Caco-2 (cell line): ENCODE measurements around the gene POU2F2. TPM values are rescaled to one million over a fixed set of nuclear protein-coding genes. Genes with fewer than 3 reads are reported as not detected.
A peak's percentile ranks its signal among the peaks of the same experiment; 100 is the strongest.

Experiments used
- BruUV-seq: library from RNA; stranded (reverse); fragments of 400-500 nt; replicated peaks from 2 replicates; lab custom pipeline; 2021; lab: Mats Ljungman, UMichigan
- CTCF ChIA-PET: fragments of 300-600 bp; sonication (Branson Sonifier 250); formaldehyde crosslinking; loops from one replicate; lab custom pipeline; 2022; ENCODE audit warnings: antibody characterized with exemption; lab: Charles Lee
- POLR2A ChIA-PET: fragments of 300-600 bp; sonication (Branson Sonifier 250); formaldehyde crosslinking; loops from one replicate; lab custom pipeline; 2022; ENCODE audit warnings: antibody characterized with exemption; lab: Charles Lee
- DNase-seq, 2 experiments: peaks; one replicate each; pipeline versions ENCODE4 v3.0.0 to v3.0.0-alpha.2; 2020 to 2022
- H3K27me3 ChIP-seq: replicated peaks from 2 replicates; pipeline ENCODE4 v1.6.0; 2011; ENCODE audit warnings: low read length; ENCODE audit not compliant: control insufficient read depth, insufficient read depth
- H3K36me3 ChIP-seq: 2 replicates; pipeline ENCODE4 v1.5.1; 2011; ENCODE audit warnings: low read length; ENCODE audit not compliant: control insufficient read depth, insufficient read depth
- H3K4me1 ChIP-seq: fragments of 250-450 bp; sonication (Bioruptor Pico); 2 replicates; pipeline ENCODE4 v1.5.1; 2020; ENCODE audit warnings: mild to moderate bottlenecking
- H3K4me3 ChIP-seq: 2 replicates; pipeline ENCODE4 v1.5.1; 2011; ENCODE audit warnings: low read depth, mild to moderate bottlenecking, control low read depth, low read length
- H3K9me3 ChIP-seq: fragments of 250-450 bp; sonication (Bioruptor Pico); 2 replicates; pipeline ENCODE4 v1.5.1; 2020; ENCODE audit warnings: mild to moderate bottlenecking, moderate library complexity
- H3K27ac Mint-ChIP-seq: one replicate; pipeline ENCODE4 v1.8.0; 2022; ENCODE audit warnings: mixed read lengths; ENCODE audit not compliant: unreplicated experiment
- H3K27me3 Mint-ChIP-seq: one replicate; pipeline ENCODE4 v1.8.0; 2022; ENCODE audit warnings: mixed read lengths; ENCODE audit not compliant: insufficient read depth, unreplicated experiment
- H3K36me3 Mint-ChIP-seq: one replicate; pipeline ENCODE4 v1.8.0; 2022; ENCODE audit warnings: mild to moderate bottlenecking, mixed read lengths; ENCODE audit not compliant: insufficient read depth, unreplicated experiment
- H3K4me1 Mint-ChIP-seq: one replicate; pipeline ENCODE4 v1.8.0; 2022; ENCODE audit warnings: low read depth, mixed read lengths; ENCODE audit not compliant: unreplicated experiment
- H3K4me3 Mint-ChIP-seq: one replicate; pipeline ENCODE4 v1.8.0; 2022; ENCODE audit warnings: mild to moderate bottlenecking, moderate library complexity, mixed read lengths; ENCODE audit not compliant: unreplicated experiment
- H3K9me3 Mint-ChIP-seq: one replicate; pipeline ENCODE4 v1.8.0; 2022; ENCODE audit warnings: mixed read lengths; ENCODE audit not compliant: unreplicated experiment
- intact Hi-C: fragments of 100-400 bp; cut with micrococcal nuclease; formaldehyde crosslinking; loops from one replicate; pipeline ENCODE4 v1.10.0; 2022; ENCODE audit not compliant: unreplicated experiment
- total RNA-seq: library from RNA; stranded (reverse); gene quantifications from 2 replicates; pipeline ENCODE4 v1.2.3, GENCODE V29; 2022
- TF ChIP-seq, protein P1 (sequence below), 2 experiments: fragments of 200-600 bp in 1 of 2; IDR thresholded peaks; 1 replicate in 1 of 2; 2 replicates in 1 of 2; pipeline versions ENCODE4 v1.5.1 to v1.8.0; 2011 to 2022; ENCODE audit warnings: antibody characterized with exemption in 1 of 2, control low read depth in 1 of 2, inconsistent platforms in 1 of 2, low read depth in 1 of 2, low read length in 1 of 2, mild to moderate bottlenecking in 1 of 2, moderate library complexity in 1 of 2; ENCODE audit not compliant: insufficient read depth in 1 of 2, severe bottlenecking in 1 of 2, unreplicated experiment in 1 of 2

Gene POU2F2
- total RNA-seq, 1 experiment from 2014 or later = 1.5 TPM

DNA sequence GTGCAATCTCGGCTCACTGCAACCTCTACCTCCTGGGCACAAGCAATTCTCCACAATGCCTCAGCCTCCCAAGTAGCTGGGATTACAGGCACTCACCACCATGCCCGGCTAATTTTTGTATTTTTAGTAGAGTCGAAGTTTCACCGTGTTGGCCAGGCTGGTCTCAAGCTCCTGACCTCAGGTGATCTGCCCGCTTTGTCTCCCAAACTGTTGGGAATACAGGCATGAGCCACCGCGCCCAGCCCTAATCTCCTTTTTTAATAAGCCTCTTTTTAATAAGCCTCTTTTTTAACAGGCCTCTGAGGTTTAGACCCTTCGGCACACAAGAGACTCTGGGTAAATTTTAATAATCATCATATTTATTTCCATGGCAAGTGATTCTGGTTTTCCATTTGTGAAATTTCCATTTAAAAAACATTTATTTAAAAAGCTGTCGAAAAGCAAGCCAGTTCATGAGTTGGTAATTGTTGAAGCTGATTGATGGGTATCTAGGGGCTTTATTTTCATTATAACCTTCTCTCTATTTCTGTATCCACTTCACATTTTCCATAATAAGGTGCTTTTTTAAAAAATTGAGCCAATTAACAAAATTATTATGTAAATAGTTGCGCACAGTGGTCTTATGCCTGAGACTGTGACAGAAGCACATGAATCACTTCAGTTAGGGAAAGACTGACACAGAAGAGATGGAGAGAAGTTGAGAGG lies 11.8 kb downstream of the POU2F2 start:
- no peak overlapping the region for H3K4me3 Mint-ChIP-seq
- no peaks in the 10 kb centered on the region for H3K36me3 ChIP-seq
- POLR2A ChIA-PET = no interaction called here

DNA sequence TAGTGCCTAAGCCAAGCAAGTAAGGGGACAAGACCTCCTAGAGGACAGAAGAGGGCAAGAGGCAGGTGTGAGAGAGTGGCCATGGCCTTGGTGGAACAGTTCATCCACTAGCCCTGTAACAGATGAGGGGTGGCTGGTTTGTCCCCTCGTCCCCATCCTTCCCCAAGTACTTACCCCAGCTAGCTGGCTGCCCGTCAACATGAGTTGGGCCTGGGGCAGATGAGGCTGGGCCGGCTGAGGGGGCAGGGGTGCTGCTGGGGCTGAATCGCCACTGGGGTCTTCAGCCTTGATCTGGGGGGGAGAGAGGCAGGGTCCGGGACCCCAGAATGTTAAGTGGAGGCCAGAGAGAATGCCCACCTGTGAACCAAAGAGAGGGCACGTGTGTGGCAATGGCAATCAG lies 15.2 kb downstream of the POU2F2 start:
- POLR2A ChIA-PET = no interaction called here

More for the DNA sequence above, 11.8 kb downstream of the POU2F2 start:
- TF ChIP-seq, protein P1, sequence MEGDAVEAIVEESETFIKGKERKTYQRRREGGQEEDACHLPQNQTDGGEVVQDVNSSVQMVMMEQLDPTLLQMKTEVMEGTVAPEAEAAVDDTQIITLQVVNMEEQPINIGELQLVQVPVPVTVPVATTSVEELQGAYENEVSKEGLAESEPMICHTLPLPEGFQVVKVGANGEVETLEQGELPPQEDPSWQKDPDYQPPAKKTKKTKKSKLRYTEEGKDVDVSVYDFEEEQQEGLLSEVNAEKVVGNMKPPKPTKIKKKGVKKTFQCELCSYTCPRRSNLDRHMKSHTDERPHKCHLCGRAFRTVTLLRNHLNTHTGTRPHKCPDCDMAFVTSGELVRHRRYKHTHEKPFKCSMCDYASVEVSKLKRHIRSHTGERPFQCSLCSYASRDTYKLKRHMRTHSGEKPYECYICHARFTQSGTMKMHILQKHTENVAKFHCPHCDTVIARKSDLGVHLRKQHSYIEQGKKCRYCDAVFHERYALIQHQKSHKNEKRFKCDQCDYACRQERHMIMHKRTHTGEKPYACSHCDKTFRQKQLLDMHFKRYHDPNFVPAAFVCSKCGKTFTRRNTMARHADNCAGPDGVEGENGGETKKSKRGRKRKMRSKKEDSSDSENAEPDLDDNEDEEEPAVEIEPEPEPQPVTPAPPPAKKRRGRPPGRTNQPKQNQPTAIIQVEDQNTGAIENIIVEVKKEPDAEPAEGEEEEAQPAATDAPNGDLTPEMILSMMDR (IDR thresholded peaks at IDR 0.05; ENCODE audit: insufficient read depth in 1 of 2, low read depth in 1 of 2, low read length in 1 of 2, severe bottlenecking in 1 of 2, unreplicated experiment in 1 of 2) = no peak
- Histone ChIP-seq H3K9me3 (no peaks in the 10 kb centered on the region), H3K4me1 (no peaks in the 10 kb centered on the region), H3K27me3 (no peaks in the 10 kb centered on the region; the same call in 1 of the 2 replicates), H3K4me3 (no peak overlapping the region)
- Mint-ChIP-seq H3K9me3 (no peaks in the 10 kb centered on the region), H3K4me1 (no peaks in the 10 kb centered on the region), H3K36me3 (no peaks in the 10 kb centered on the region), H3K27ac (no peak overlapping the region), H3K27me3 (peaks cover 3% of the 10 kb centered on the region)
- CTCF ChIA-PET = interaction anchor here (0.6 kb wide), 1 partner anchor 25 kb away, joined by 4 read pairs; no protein-coding TSS in a partner anchor
- DNase-seq = no peak
- intact Hi-C loops = no loop called here
- no TSS peak for BruUV-seq

DNA sequence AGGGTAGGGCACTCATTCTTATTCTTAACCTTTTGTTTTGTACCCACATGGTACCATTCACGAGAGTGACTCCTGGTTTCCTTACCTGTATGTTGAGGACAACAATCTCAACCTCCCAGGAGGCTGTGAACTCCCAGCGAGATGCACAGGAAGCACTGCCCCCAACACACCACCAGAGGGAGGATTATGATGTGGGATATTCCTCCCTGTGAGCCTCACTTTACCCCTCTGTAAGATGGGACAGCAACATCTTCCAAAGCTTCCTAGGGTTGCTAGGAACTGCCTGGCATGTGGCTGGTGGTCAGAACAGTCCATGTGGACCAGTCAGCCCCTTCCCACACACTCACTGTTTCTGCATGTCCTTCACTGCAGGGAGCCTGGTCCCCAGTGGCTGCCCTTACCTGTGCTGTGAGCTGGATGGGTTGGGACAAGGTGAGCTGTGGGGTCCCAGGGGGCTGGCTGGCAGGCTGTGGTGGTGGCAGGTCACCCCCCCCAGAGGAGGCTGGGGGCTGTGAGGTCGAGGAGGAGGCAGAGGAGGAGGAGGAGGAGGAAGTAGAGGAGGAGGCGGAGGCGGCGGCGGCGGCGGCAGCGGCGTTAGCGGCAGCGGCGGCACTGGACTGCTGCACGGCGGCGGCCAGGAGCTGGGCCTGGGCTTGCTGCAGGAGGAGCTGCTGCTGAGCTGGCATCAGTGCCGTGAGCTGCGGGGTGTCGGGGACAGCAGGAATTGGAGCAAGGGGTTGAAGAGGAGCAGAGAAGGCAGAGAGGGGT lies 15.8 kb downstream of the POU2F2 start:
- DNase-seq = no peak
- Histone ChIP-seq H3K4me1 (no peaks in the 10 kb centered on the region; the same call in 1 of the 2 replicates), H3K9me3 (no peaks in the 10 kb centered on the region), H3K36me3 (no peaks in the 10 kb centered on the region), H3K4me3 (no peak overlapping the region), H3K27me3 (no peaks in the 10 kb centered on the region; the same call in 1 of the 2 replicates)
- Mint-ChIP-seq H3K4me1 (no peaks in the 10 kb centered on the region), H3K9me3 (no peaks in the 10 kb centered on the region), H3K27ac (no peak overlapping the region), H3K27me3 (no peaks in the 10 kb centered on the region), H3K4me3 (no peak overlapping the region), H3K36me3 (no peaks in the 10 kb centered on the region)
- TF ChIP-seq, protein P1 (IDR thresholded peaks at IDR 0.05; ENCODE audit: insufficient read depth in 1 of 2, low read depth in 1 of 2, low read length in 1 of 2, severe bottlenecking in 1 of 2, unreplicated experiment in 1 of 2) = peak in 1 of 2 experiments; percentile 19
- POLR2A ChIA-PET = no interaction called here
- CTCF ChIA-PET = interaction anchor here (0.8 kb wide), 1 partner anchor 42 kb away, joined by 3 read pairs; no protein-coding TSS in a partner anchor
- intact Hi-C loops = no loop called here
- BruUV-seq = no TSS peak

More for the DNA sequence above, 15.2 kb downstream of the POU2F2 start:
- H3K36me3 Mint-ChIP-seq = no peaks in the 10 kb centered on the region
- no peaks in the 10 kb centered on the region for H3K9me3 ChIP-seq
- no peaks in the 10 kb centered on the region; the same call in 1 of the 2 replicates for H3K27me3 ChIP-seq
- H3K4me1 ChIP-seq = no peaks in the 10 kb centered on the region; the same call in 1 of the 2 replicates
- no peaks in the 10 kb centered on the region for H3K36me3 ChIP-seq
- CTCF ChIA-PET = no interaction called here
- H3K4me3 Mint-ChIP-seq = no peak overlapping the region
- H3K9me3 Mint-ChIP-seq = no peaks in the 10 kb centered on the region
- DNase-seq = no peak
- intact Hi-C loops = no loop called here
- no peaks in the 10 kb centered on the region for H3K4me1 Mint-ChIP-seq
- H3K27me3 Mint-ChIP-seq = no peaks in the 10 kb centered on the region
- H3K27ac Mint-ChIP-seq = no peak overlapping the region
- BruUV-seq = no TSS peak
- TF ChIP-seq, protein P1 (IDR thresholded peaks at IDR 0.05; ENCODE audit: insufficient read depth in 1 of 2, low read depth in 1 of 2, low read length in 1 of 2, severe bottlenecking in 1 of 2, unreplicated experiment in 1 of 2) = no peak
- H3K4me3 ChIP-seq = no peak overlapping the region
